WTC11 (cell line): ENCODE measurements around the gene ADIPOR2. TPM values are rescaled to one million over a fixed set of nuclear protein-coding genes. Genes with fewer than 3 reads are reported as not detected.
A peak's percentile ranks its signal among the peaks of the same experiment; 100 is the strongest.

Source experiments
- ATAC-seq: fragments of 200-7000 bp; cut with Tn5 transposase; 2 replicates; pipeline ENCODE4 v1.10.0; 2021; ENCODE audit warnings: mild to moderate bottlenecking, moderate library complexity
- CTCF ChIA-PET: fragments of 300-600 bp; sonication (Branson Sonifier 250); formaldehyde crosslinking; loops from one replicate; lab custom pipeline; 2021; ENCODE audit warnings: antibody characterized with exemption; lab: Charles Lee
- POLR2A ChIA-PET: fragments of 350-600 bp; sonication (Branson Sonifier 250); formaldehyde crosslinking; loops from one replicate; lab custom pipeline; 2021; ENCODE audit warnings: antibody characterized with exemption; lab: Charles Lee
- DNase-seq: peaks from one replicate; pipeline ENCODE4 v3.0.0; 2021; ENCODE audit warnings: low spot score
- H3K27ac Mint-ChIP-seq: 2 replicates; pipeline ENCODE4 v1.8.0; 2021; ENCODE audit warnings: mixed read lengths
- H3K27me3 Mint-ChIP-seq: 2 replicates; pipeline ENCODE4 v1.8.0; 2021; ENCODE audit warnings: low read depth, mild to moderate bottlenecking, moderate library complexity, mixed read lengths
- H3K36me3 Mint-ChIP-seq: 2 replicates; pipeline ENCODE4 v1.8.0; 2021; ENCODE audit warnings: mixed read lengths
- H3K4me1 Mint-ChIP-seq: 2 replicates; pipeline ENCODE4 v1.8.0; 2022; ENCODE audit warnings: mixed read lengths
- H3K4me3 Mint-ChIP-seq: 2 replicates; pipeline ENCODE4 v1.8.0; 2021; ENCODE audit warnings: mild to moderate bottlenecking, moderate library complexity, mixed read lengths
- H3K9me3 Mint-ChIP-seq: 2 replicates; pipeline ENCODE4 v1.8.0; 2021; ENCODE audit warnings: mixed read lengths
- ATF3 ChIP-seq: sonication (generic); formaldehyde crosslinking; conservative IDR thresholded peaks from 2 replicates; pipeline ENCODE4 v1.8.1; 2022; ENCODE audit warnings: mild to moderate bottlenecking, missing genetic modification reagents
- CTCF ChIP-seq: fragments of 200-600 bp; IDR thresholded peaks from 2 replicates; pipeline ENCODE4 v1.8.0; 2022; ENCODE audit warnings: antibody characterized with exemption
- FOXP1 ChIP-seq: sonication (generic); formaldehyde crosslinking; IDR thresholded peaks from 2 replicates; pipeline ENCODE4 v1.8.0; 2022; ENCODE audit warnings: missing genetic modification reagents, mild to moderate bottlenecking, moderate library complexity, borderline replicate concordance
- GABPB1 ChIP-seq: sonication (generic); formaldehyde crosslinking; IDR thresholded peaks from 2 replicates; pipeline ENCODE4 v1.8.1; 2023; ENCODE audit warnings: mild to moderate bottlenecking, missing genetic modification reagents
- JAZF1 ChIP-seq: fragments of 250-450 bp; sonication (Bioruptor Pico); IDR thresholded peaks from 2 replicates; pipeline ENCODE4 v1.9.0; 2021; ENCODE audit warnings: moderate library complexity, mild to moderate bottlenecking, inconsistent platforms
- JUN ChIP-seq: sonication (generic); formaldehyde crosslinking; IDR thresholded peaks from 2 replicates; pipeline ENCODE4 v1.8.0; 2023; ENCODE audit warnings: mild to moderate bottlenecking, missing genetic modification reagents
- KAT7 ChIP-seq: sonication (generic); formaldehyde crosslinking; IDR thresholded peaks from 2 replicates; pipeline ENCODE4 v1.8.1; 2023; ENCODE audit warnings: missing genetic modification reagents, mild to moderate bottlenecking, borderline replicate concordance
- NFE2L1 ChIP-seq: sonication (generic); formaldehyde crosslinking; IDR thresholded peaks from 2 replicates; pipeline ENCODE4 v1.8.1; 2023; ENCODE audit warnings: missing genetic modification reagents
- SMAD4 ChIP-seq: sonication (generic); formaldehyde crosslinking; IDR thresholded peaks from 2 replicates; pipeline ENCODE4 v1.8.0; 2022; ENCODE audit warnings: mild to moderate bottlenecking, missing genetic modification reagents
- SP1 ChIP-seq: sonication (generic); formaldehyde crosslinking; conservative IDR thresholded peaks from 2 replicates; pipeline ENCODE4 v1.8.1; 2022; ENCODE audit warnings: missing genetic modification reagents
- TEAD4 ChIP-seq: sonication (generic); formaldehyde crosslinking; IDR thresholded peaks from 2 replicates; pipeline ENCODE4 v1.8.0; 2022; ENCODE audit warnings: mild to moderate bottlenecking, missing genetic modification reagents
- USF1 ChIP-seq: sonication (generic); formaldehyde crosslinking; IDR thresholded peaks from 2 replicates; pipeline ENCODE4 v1.8.0; 2022; ENCODE audit warnings: mild to moderate bottlenecking, missing genetic modification reagents
- ZNF232 ChIP-seq: sonication (generic); formaldehyde crosslinking; IDR thresholded peaks from 2 replicates; pipeline ENCODE4 v1.8.0; 2022; ENCODE audit warnings: mild to moderate bottlenecking, missing genetic modification reagents
- ZNF317 ChIP-seq: sonication (generic); formaldehyde crosslinking; IDR thresholded peaks from 2 replicates; pipeline ENCODE4 v1.8.1; 2023; ENCODE audit warnings: low read depth, mild to moderate bottlenecking, moderate library complexity, missing genetic modification reagents, borderline replicate concordance
- ZNF396 ChIP-seq: fragments of 250-450 bp; sonication (Bioruptor Pico); IDR thresholded peaks from 2 replicates; pipeline ENCODE4 v1.8.0; 2021; ENCODE audit warnings: mild to moderate bottlenecking, moderate library complexity, borderline replicate concordance
- total RNA-seq: library from RNA; stranded (reverse); gene quantifications from 3 replicates; pipeline ENCODE4 v1.2.3, GENCODE V29; 2021
- TF ChIP-seq, protein P1 (sequence below): fragments of 250-450 bp; sonication (Bioruptor Pico); IDR thresholded peaks from 2 replicates; pipeline ENCODE4 v1.9.0; 2021; ENCODE audit warnings: mild to moderate bottlenecking, borderline replicate concordance

ADIPOR2 gene
- total RNA-seq, 1 experiment from 2014 or later: 38.4 TPM

DNA sequence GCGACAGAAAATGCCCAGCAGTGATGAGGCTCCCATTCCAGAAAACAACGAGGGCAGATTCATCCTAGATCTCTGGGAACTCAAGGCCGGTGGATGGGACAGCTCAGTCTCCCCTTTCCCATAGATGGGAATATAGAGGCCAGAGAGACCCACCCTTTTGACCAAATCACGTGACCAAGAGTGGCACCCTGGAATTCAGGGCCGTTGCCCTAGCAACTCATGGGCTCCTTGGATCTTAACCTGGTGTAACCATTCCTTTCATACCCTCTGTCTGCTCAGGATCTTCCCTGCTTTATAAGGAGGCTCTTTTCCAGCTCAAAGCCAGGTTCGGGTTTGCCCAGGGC lies 121.0 kb downstream of the ADIPOR2 start:
- H3K36me3 Mint-ChIP-seq: no peaks in the 10 kb centered on the region
- ATAC-seq (no peak), DNase-seq (no peak)
- H3K4me1 Mint-ChIP-seq: peaks cover 3% of the 10 kb centered on the region; the same call in 1 of the 2 replicates
- no peak for TF ChIP-seq KAT7 (CRISPR knock-in tag)
- no peak for TF ChIP-seq SP1
- TF ChIP-seq SMAD4 (CRISPR knock-in tag): no peak
- TF ChIP-seq JUN (CRISPR knock-in tag): no peak
- no peak for TF ChIP-seq JAZF1 (CRISPR knock-in tag)
- TF ChIP-seq ZNF396 (CRISPR knock-in tag): no peak
- no peak for TF ChIP-seq ATF3 (CRISPR knock-in tag)
- no peak for TF ChIP-seq ZNF232 (CRISPR knock-in tag)
- TF ChIP-seq, protein P1, sequence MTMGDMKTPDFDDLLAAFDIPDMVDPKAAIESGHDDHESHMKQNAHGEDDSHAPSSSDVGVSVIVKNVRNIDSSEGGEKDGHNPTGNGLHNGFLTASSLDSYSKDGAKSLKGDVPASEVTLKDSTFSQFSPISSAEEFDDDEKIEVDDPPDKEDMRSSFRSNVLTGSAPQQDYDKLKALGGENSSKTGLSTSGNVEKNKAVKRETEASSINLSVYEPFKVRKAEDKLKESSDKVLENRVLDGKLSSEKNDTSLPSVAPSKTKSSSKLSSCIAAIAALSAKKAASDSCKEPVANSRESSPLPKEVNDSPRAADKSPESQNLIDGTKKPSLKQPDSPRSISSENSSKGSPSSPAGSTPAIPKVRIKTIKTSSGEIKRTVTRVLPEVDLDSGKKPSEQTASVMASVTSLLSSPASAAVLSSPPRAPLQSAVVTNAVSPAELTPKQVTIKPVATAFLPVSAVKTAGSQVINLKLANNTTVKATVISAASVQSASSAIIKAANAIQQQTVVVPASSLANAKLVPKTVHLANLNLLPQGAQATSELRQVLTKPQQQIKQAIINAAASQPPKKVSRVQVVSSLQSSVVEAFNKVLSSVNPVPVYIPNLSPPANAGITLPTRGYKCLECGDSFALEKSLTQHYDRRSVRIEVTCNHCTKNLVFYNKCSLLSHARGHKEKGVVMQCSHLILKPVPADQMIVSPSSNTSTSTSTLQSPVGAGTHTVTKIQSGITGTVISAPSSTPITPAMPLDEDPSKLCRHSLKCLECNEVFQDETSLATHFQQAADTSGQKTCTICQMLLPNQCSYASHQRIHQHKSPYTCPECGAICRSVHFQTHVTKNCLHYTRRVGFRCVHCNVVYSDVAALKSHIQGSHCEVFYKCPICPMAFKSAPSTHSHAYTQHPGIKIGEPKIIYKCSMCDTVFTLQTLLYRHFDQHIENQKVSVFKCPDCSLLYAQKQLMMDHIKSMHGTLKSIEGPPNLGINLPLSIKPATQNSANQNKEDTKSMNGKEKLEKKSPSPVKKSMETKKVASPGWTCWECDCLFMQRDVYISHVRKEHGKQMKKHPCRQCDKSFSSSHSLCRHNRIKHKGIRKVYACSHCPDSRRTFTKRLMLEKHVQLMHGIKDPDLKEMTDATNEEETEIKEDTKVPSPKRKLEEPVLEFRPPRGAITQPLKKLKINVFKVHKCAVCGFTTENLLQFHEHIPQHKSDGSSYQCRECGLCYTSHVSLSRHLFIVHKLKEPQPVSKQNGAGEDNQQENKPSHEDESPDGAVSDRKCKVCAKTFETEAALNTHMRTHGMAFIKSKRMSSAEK (CRISPR knock-in tag): no peak
- TF ChIP-seq FOXP1 (CRISPR knock-in tag): no peak
- no peak for TF ChIP-seq USF1
- no peak for TF ChIP-seq TEAD4 (CRISPR knock-in tag)
- no peak for TF ChIP-seq ZNF317 (CRISPR knock-in tag)
- no peak for TF ChIP-seq NFE2L1 (CRISPR knock-in tag)
- no peaks in the 10 kb centered on the region; the same call in 1 of the 2 replicates for H3K27me3 Mint-ChIP-seq
- peaks cover 2% of the 10 kb centered on the region; the same call in 1 of the 2 replicates for H3K9me3 Mint-ChIP-seq
- H3K4me3 Mint-ChIP-seq: no peak overlapping the region
- no peak overlapping the region for H3K27ac Mint-ChIP-seq
- POLR2A ChIA-PET: no interaction called here
- CTCF ChIA-PET: interaction anchor here (0.8 to 1.2 kb wide), 2 partner anchors 128 to 159 kb away, joined by 3 to 4 read pairs; no protein-coding TSS in a partner anchor

GRCh38 chr12:1812650-1813302 lies 121.9 kb downstream of the ADIPOR2 start:
- ChIA-PET POLR2A (no interaction called here), CTCF (interaction anchor here (0.8 to 1.2 kb wide), 3 partner anchors 127 to 160 kb away, joined by 3 to 4 read pairs (median 4); no protein-coding TSS in a partner anchor)
- TF ChIP-seq GABPB1 (CRISPR knock-in tag): peak; percentile 86
- no peak for TF ChIP-seq CTCF
- Mint-ChIP-seq H3K27me3 (no peaks in the 10 kb centered on the region; the same call in 1 of the 2 replicates), H3K4me1 (peaks cover 3% of the 10 kb centered on the region; the same call in 1 of the 2 replicates), H3K27ac (no peak overlapping the region), H3K4me3 (no peak overlapping the region), H3K9me3 (peaks cover 5% of the 10 kb centered on the region; the same call in 1 of the 2 replicates), H3K36me3 (no peaks in the 10 kb centered on the region)
- no peak for DNase-seq
- ATAC-seq: no peak
